NCI-H146 treated with DMSO at 0.1 percent for 48 hours (cell line): ENCODE measurements around the gene RTF1.
"Not testable (repeated sequence)": the region's sequence is repeated elsewhere in the genome, so short reads cannot be mapped to it uniquely, and the experiment has no call there.

Source experiments
- DNase-seq: peaks from one replicate; lab custom pipeline; 2025; ENCODE audit not compliant: unreplicated experiment; lab: John Stamatoyannopoulos, UW

Gene RTF1

DNA sequence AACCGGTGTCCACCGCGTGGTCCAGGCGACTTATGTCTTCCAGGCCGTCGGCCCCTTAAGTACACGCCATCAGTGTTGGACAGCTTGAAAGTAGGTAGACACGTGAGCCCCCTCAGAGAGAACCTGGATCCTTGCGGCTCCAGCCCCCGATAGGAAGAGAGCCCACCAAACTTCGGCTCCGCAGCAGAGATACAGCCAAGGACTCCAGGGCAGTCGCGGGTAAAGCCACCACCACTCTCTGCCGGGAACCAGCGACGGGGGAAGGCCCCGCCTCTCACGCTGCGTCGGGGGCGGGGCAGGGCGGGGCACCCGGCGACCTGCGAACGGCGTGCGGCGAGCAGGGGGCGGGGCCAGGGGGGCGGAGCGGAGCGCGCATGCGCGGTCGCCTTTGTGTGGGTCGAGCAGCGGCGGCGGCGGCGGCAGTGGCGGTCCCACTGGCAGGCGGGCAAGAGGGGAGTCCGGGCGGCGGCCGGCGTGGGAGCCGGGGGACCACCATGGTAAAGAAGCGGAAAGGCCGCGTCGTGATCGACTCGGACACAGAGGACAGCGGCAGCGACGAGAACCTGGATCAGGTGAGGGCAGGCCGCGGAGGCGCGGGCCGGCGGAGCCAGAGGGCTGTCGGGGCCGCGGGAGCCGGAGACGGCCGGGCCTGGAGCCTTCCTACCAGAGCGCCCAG, at the start of gene RTF1:
RTF1 (plus strand) TSS at position 354 of the 676 bp plus-strand sequence; CDS start at position 375, 21 bp downstream.
- DNase-seq: peak; percentile 43

DNA sequence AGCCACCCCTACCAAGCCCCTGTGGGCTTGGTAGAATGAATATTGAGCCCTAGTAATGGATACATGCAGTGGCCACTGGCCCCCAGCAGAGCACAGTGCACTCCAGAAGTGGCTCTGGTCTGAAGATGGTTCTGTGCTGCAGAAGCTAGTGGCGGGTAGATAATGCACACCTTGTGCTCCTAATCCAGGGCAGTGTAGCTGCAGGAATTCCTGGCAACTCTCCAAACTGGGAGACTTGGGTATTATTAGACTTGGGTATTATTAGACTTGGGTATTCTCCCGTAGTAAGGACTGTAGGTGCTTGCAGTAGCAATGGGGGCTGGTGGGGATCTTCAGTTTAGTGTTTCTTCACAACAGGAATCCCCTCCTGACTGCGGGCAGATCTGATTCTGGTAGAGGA, 49.5 kb upstream of the RTF1 start:
- DNase-seq: no peak

DNA sequence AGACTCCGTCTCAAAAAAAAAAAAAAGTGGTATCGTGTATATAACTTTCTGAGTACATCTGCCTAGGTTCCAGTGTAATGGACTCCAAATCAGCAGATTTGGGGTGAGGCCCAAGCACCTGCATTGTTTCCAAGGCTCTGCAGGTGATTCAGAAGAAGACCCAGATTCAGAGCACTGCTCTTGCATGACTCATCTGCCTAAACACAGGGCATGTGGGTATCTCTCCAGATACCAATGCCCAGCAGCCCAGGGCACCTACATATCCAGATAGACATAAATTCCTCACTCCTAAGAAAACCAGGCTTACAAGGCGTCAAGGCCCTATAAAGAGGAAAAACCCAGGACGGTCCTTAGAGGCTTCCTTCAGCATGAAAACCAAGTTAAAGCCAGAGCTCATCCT, 38.9 kb upstream of the RTF1 start:
- DNase-seq: no peak

DNA sequence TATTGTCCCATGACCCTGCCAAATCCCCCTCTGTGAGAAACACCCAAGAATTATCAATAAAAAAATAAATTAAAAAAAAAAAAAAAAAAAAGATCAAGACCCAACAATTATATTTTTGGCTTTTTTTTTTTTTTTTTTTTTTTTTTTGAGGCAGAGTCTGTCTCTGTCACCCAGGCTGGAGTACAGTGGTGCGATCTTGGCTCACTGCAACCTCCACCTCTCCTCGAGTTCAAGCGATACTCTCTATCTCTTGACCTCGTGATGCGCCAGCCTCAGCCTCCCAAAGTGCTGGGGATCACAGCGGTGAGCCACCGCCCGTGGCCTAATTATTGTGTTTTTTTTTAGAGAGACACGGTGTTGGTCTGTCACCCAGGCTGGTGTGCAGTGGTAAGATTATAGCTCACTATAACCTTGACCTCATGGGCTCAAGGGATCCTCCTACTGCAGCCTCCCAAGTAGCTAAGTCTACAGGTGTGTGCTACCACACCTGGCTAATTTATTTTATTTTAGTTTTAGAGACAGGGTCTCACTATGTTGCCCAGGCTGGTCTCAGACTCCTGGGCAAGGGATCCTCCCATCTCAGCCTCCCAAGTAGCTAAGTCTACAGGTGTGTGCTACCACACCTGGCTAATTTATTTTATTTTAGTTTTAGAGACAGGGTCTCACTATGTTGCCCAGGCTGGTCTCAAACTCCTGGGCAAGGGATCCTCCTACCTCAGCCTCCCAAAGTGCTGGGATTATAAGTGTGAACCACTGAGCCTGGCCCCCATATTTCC, 32.7 kb upstream of the RTF1 start:
- not testable (repeated sequence) for DNase-seq

DNA sequence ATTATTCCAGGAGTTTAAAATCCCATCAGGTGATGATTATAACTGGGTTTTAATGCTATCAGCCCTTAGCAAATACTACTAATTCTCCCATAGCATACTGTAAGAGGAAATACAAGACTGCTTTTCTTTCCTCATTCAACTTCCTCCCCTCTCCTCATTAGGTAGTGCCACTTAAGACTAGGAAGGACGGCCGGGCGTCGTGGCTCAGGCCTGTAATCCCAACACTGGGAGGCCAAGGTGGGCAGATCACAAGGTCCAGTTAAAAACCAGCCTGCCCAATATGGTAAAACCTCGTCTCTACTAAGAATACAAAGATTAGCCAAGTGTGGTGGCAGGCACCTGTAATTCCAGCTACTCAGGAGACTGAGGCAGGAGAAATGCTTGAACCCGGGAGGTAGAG, 29.2 kb upstream of the RTF1 start:
- DNase-seq: no peak

DNA sequence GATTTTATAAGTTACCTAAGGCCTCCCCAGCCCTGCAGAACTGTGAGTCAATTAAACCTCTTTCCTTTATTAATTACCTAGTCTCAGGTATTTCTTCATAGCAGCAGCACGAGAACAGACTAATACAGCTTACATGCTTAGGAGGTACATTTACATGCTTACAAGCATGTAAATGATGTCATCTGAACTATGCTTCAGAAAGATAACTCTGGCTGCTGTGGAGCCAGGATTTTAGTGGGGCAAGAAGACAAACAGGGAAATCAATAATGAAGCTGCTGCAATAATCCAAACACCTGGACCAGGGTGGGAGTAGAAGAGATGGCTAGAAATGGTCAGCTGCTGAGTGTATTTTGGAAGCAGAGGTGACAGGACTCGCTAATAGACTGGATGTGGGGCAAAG, 24.2 kb upstream of the RTF1 start:
- DNase-seq: no peak

DNA sequence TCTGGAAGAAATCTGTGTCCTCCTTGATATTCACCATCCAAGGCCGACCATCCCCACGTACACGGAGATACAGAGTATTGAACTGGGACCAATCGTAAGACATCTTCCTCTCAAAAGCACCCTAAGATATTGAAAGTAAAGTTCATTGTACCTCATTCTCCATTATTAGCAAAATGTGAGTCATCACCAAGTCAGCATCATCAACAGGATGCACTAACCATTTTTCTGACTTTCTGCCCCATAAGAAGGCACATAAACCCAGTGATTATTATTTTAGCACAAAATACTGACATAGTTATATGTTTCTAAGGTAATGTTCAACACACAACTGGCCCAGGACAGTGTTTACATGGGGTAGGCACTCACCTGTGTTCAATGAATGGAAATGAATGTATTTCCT, 22.0 kb upstream of the RTF1 start:
- no peak for DNase-seq

DNA sequence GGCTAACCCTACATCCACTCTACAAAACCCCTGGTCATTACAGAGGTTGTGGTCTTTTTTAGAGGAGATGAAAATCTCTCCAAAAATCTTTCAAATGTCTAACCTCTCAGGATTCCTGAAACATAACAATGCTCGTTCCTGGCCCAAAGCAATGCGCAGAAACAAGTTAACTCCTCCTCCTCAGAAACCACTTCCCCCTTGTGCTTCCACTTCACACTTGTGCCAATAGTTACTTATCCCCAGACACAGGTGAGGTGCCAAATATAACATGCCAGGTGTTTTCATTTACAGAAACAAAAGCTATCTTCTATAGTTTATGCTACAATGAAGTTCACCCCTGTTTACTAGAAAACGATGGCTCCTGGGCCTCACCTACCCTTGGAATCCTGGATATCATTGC, 20.8 kb upstream of the RTF1 start:
- DNase-seq: no peak

DNA sequence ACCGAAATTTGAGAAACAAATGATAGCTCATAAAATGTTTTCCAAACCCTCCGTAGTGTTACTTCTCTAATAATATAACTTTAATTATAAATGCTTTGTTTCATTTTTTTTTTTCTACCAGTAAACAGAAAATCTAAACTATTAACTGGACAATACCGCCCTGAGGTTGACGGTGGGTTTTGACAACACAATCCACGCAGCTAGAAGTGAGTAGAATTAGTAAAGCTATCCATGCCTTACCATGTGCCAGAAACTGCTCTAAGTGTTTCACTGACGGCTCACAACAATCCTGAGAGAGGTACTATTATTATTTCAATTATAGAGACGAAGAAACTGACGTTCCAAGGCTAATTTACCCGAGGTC, 15.0 kb upstream of the RTF1 start:
- DNase-seq: no peak

DNA sequence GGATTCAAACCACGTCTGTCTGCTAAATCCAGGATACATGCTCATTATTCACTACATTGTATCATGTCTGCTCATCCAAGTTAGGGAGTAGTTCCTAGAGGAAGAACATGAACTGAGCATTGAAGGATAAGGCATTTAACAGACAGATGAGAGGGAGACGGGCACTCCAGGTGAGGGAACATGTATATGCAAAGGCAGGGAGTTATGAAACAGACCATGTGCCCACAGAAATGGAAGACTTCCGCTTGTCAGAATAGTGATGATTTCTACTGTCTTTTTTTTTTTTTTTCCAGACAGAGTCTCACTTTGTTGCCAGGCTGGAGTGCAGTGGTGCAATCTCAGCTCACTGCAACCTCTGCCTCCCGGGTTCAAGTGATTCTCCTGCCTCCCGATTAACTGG, 9.6 kb upstream of the RTF1 start:
- DNase-seq: no peak

DNA sequence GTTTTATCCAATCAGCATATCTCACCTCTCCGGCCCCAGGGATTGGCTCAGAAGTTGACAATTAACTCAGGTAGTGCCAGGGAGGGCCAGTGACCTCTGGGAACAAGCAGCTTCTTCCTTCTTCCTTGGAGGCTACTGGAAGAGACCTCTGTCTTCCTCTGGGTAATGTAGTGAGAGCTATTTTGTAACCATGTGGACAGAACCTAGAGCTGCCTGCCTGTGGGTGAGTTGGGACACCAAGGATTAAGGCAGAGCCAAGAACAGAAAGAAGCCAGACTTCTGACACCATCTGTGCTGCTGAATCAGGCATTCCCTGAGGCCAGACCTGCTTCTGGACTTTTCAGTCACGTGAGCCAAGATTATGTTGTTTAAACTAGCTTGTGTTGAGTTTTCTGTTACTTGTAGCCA, 8.7 kb upstream of the RTF1 start:
- no peak for DNase-seq

DNA sequence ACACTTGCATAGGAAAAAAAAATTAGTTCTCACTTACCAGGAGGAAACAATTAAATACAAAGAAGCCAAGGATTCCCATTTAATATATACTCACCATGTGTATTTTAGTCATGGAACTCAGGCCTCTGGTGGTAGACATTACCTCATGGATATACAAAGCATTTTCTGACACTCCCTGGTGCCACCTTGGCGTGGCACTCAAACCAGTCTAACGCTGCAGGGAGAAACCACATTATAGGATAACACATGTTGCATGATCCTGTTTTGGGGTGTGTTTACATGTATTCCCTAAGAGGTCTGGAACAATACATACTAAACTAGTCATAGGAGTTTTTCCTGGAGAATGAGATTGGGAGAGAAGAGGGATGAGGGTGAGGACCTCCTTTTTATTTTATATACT, 5.9 kb upstream of the RTF1 start:
- DNase-seq: no peak

DNA sequence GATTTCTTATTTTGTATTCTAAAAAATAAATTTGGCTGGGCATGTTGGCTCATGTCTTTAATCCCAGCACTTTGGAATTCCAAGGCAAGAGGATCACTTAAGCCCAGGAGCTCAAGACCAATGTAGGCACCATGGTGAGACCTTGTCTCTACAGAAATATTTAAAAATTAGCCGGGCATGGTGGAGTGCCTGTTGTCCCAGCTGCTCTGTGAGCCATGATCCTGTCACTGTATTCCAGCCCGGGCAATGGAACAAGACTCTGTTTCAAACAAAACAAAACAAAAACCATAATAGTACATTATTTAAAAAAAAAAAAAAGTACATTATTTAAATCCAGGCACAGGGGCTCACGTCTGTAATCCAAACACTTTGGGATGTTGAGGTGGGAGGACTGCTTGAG, 5.5 kb upstream of the RTF1 start:
- DNase-seq: no peak

DNA sequence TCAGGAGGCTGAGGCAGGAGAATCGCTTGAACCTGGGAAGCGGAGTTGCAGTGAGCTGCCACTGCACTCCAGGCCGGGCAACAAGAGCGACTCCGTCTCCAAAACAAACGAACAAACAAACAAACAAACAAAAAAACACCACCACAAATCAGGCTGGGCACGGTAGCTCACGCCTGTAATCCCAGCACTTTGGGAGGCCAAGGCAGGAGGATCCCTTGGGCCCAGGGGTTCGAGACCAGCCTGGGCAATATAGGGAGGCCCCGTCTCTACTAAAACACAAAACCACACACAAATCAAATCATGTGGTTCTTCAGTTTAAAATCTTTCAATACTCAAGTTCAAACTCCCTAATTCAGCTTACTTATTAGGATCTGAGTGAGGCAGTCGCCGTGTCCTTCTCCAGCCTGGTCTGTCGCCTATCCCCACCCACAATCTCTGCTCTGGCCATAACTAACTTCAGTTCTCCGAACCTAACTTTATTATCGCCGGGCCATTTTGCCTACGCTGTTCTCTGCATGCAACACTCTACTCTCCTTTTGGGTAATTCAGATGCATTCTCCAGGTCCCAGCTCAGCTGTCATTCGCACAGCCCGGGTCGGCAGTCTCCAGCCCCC, 660 bp upstream of the RTF1 start:
- no peak for DNase-seq

DNA sequence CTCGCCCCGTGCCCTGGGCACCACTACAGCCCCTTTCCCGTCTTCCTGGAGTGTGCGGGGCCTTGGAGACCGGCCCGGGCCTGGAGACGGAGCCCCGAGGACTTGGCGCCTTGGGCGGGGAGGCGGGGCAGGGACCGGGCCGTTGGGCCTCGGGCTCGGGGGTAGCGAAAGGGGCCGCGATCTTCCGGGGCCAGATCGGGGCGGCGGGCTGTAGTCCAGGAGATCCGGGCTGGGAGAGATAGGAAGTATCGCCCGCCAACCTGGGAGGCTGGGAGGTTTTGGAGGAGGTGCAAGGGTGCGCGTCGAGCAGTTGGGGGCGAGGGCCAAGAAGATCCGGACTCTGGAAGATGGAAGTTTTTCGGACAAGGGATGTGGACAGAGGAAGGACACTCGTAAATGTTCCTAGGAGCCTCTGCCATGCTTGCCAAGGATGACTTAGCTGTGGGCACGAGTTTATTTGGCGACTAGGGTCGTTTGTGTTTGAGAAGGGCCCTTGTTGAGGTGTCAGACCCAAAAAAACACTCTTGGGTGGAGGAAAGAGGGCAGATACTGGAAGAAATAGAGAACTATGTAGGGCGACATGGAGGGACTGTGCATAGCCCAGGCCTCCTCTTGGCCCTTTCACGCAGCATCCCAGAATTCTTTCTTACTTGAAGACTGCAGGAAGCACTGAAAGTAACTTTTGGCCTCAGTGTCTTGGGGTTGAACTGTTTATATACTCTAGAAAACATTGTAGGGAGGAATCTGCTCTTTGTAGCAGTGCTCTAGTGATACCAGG, 712 bp downstream of the RTF1 start:
- no peak for DNase-seq

DNA sequence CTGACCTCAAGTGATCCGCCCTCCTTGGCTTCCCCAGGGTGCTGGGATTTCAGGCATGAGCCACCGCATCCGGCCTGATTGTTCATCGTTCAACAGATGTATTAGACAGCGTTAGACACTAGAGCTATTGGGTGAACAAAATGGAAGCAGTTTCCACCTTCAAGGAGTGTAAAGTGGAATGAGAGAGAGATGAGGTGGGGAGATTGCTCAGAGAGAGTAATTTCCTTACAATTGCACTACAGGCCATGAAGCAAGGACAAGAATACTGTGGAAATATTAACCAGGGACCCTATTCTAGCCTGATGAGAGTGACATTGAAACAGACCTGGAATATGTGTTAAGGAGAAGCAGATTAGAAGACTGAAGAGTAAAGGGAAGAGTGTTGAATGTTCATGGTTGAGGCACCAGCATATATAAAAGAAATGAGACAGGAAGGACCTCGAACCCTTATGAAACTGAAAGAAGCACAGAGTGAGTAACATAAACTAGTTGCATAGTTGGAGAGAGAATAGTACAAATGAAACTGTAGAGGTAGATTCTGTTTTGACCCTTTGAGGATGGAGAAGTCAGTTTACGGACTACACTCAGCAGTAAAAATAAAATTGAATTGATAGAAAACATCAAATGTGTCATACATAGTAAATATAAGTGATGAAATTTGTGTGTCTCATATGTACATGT, 7.2 kb downstream of the RTF1 start:
- DNase-seq: no peak

DNA sequence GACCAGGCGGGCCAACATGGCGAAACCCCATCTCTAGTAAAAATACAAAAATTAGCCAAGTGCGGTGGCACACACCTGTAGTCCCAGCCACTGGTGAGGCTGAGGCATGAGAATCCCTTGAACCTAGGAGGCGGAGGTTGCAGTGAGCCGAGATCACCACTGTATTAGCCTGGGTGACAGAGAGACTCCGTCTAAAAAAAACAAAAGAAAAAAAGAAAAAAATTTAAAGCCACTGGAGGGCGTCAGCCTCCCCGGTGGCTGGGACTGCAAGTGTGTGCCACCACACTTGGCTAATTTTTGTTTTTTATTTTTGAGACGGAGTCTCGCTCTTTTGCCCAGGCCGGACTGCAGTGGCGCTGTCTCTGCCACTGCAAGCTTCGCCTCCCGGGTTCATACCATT, 7.9 kb downstream of the RTF1 start:
- DNase-seq: no peak

DNA sequence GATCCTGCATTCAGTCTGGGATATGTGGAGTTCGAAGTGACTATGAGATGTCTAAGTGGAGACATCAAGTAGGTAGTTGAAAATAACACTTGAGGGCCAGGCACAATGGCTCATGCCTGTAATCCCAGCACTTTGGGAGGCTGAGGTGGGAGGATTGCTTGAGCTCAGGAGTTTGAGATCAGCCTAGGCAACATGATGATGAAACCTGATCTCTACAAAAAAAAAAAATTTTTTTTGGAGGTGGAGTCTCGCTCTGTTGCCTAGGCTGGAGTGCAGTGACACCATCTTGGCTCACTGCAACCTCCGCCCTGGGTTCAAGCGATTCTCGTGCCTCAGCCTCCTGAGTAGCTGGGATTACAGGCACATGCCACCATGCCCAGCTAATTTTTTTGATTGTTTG, 9.0 kb downstream of the RTF1 start:
- DNase-seq: not testable (repeated sequence)

DNA sequence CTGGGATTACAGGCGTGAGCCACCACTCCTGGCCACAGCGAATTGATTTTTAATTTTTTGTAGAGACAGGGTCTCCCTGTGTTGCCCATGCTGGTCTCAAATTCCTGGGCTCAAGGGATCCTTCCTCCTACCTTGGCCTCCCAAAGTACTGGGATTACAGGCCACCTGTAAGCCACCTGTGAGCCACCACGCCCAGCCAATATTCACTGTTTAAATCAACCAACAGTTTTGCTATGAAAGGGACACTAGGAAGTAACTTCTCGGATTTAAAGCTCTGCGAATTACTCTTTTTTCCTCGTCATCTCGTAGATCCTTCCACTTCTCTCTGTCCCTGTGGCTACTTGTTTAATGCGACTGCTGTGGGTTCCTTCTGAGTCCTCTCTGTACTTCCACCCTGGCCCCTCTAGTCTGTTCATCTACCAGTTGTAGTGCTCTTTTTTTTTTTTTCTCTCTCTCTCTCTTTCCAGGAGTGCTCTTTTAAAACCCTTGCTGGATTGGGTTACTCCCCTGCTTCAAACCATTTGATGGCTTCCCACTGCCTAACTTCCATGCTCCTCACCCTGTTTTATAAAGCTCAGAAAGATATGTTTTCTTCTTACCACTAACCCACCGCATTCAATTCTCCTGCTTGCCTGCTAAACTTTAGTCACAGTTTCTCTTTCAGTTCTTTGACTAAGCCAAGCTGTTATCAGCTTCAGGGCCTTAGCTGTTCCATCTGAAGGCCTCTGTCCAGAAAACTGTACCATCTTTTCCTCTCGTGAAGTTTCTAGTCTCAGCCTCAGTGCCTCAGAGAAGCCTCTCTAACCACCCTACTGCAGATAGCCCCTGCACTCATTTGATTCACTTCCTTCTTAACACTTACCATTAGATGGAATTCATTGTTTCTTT, 12.4 kb downstream of the RTF1 start:
- no peak for DNase-seq
